ENCODE results near the gene ADRA2C.
"Not testable (repeated sequence)": the region's sequence is repeated elsewhere in the genome, so short reads cannot be mapped to it uniquely, and the experiment has no call there.

ADRA2C gene

GRCh38 chr4:3800351-3800750 lies 34.2 kb downstream of the ADRA2C start:
- no peak for DNase-seq

GRCh38 chr4:3801521-3801920 lies 35.3 kb downstream of the ADRA2C start:
- DNase-seq, result no peak

- no peak for DNase-seq
Observed at GRCh38 chr4:3801931-3802550, 35.9 kb downstream of the ADRA2C start.

- no peak for DNase-seq
Observed at GRCh38 chr4:3802571-3803474, 36.6 kb downstream of the ADRA2C start.

GRCh38 chr4:3803475-3803847 lies 37.3 kb downstream of the ADRA2C start:
- DNase-seq, result no peak

GRCh38 chr4:3803946-3804345 lies 37.8 kb downstream of the ADRA2C start:
- DNase-seq, result no peak

- DNase-seq, result no peak
Observed at GRCh38 chr4:3805026-3805425, 38.8 kb downstream of the ADRA2C start.

- DNase-seq, result no peak
Observed at GRCh38 chr4:3805731-3806130, 39.5 kb downstream of the ADRA2C start.

- no peak for DNase-seq
Observed at GRCh38 chr4:3807311-3807710, 41.1 kb downstream of the ADRA2C start.

GRCh38 chr4:3807822-3808496 lies 41.8 kb downstream of the ADRA2C start:
- DNase-seq, result no peak

GRCh38 chr4:3808597-3808996 lies 42.4 kb downstream of the ADRA2C start:
- no peak for DNase-seq

GRCh38 chr4:3809028-3809427 lies 42.8 kb downstream of the ADRA2C start:
- DNase-seq, result no peak

GRCh38 chr4:3809451-3810110 lies 43.4 kb downstream of the ADRA2C start:
- no peak for DNase-seq

GRCh38 chr4:3810111-3810680 lies 44.0 kb downstream of the ADRA2C start:
- no peak for DNase-seq

GRCh38 chr4:3810796-3811485 lies 44.8 kb downstream of the ADRA2C start:
- DNase-seq, result no peak

GRCh38 chr4:3811621-3812020 lies 45.4 kb downstream of the ADRA2C start:
- DNase-seq, result no peak

GRCh38 chr4:3812211-3812934 lies 46.2 kb downstream of the ADRA2C start:
- no peak for DNase-seq

GRCh38 chr4:3813151-3814052 lies 47.2 kb downstream of the ADRA2C start:
- no peak for DNase-seq

GRCh38 chr4:3814053-3814570 lies 47.9 kb downstream of the ADRA2C start:
- DNase-seq, result no peak

GRCh38 chr4:3814838-3815237 lies 48.7 kb downstream of the ADRA2C start:
- DNase-seq, result not testable (repeated sequence)

All from GDM1 (cell line).